Activated CD4-positive, alpha-beta memory T cell treated with anti-CD3 and anti-CD28 coated beads for 36 hours (primary cell): ENCODE data around the gene IMPDH2. TPM values are rescaled to one million over a fixed set of nuclear protein-coding genes. Genes with fewer than 3 reads are reported as not detected.

Experiments used
- CTCF ChIA-PET: fragments of 350-600 bp; sonication (Branson Sonifier 250); formaldehyde crosslinking; loops from one replicate; lab custom pipeline; 2021; ENCODE audit warnings: antibody characterized with exemption, inconsistent platforms; lab: Charles Lee
- POLR2A ChIA-PET: fragments of 350-600 bp; sonication (Branson Sonifier 250); formaldehyde crosslinking; loops from one replicate; lab custom pipeline; 2021; ENCODE audit warnings: antibody characterized with exemption; lab: Charles Lee
- DNase-seq: peaks from one replicate; pipeline ENCODE4 v3.0.0-alpha.2; 2020
- H3K27ac Mint-ChIP-seq: one replicate; pipeline ENCODE4 v1.8.0; 2021; ENCODE audit warnings: mixed read lengths
- H3K27me3 Mint-ChIP-seq: one replicate; pipeline ENCODE4 v1.8.0; 2021; ENCODE audit warnings: mixed read lengths
- H3K36me3 Mint-ChIP-seq: one replicate; pipeline ENCODE4 v1.8.0; 2021; ENCODE audit warnings: mixed read lengths
- H3K4me1 Mint-ChIP-seq: one replicate; pipeline ENCODE4 v1.8.0; 2021; ENCODE audit warnings: low read depth, mixed read lengths
- H3K4me3 Mint-ChIP-seq: one replicate; pipeline ENCODE4 v1.8.0; 2021; ENCODE audit warnings: mild to moderate bottlenecking, mixed read lengths
- H3K9me3 Mint-ChIP-seq: one replicate; pipeline ENCODE4 v1.8.0; 2021; ENCODE audit warnings: mixed read lengths
- intact Hi-C: fragments of 100-400 bp; cut with micrococcal nuclease; formaldehyde crosslinking; loops from one replicate; pipeline ENCODE4 v1.15.1; 2023
- total RNA-seq, 2 experiments: library from RNA; stranded (reverse); gene quantifications; one replicate each; pipeline ENCODE4 v1.2.3, GENCODE V29; 2021

Gene IMPDH2
- total RNA-seq, 2 experiments from 2014 or later: 430 to 454 TPM

DNA sequence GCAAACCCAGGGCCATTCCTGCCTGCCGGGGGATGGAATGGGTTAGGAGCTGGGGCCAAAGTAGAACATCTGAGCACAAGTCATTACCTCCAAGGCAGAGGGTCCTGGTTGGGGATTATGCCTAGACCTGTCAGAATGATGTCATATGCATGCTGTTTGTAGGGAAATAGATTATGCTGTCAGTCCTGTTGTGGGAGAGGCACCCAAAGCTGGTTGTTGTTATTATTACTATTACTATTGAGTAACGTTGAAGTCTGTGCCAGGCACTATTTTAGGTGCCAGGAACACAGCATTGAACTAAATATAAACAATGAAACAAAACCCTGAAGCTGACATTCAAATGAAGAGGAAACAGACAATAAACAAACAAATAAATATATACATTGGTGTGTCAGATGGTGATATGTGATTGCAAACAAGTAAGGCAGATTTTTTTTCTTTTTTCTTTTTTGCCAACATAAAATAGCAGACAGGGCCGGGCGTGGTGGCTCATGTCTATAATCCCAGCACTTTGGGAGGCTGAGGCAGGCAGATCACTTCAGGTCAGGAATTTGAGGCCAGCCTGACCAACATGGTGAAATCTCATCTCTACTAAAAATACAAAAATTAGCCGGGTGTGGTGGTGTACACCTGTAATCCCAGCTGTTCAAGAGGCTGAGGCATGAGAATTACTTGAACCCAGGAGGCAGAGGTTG, 37.2 kb downstream of the IMPDH2 start:
- intact Hi-C loops: no loop called here
- DNase-seq: no peak
- peak overlapping the region; percentile 91 for H3K4me3 Mint-ChIP-seq

DNA sequence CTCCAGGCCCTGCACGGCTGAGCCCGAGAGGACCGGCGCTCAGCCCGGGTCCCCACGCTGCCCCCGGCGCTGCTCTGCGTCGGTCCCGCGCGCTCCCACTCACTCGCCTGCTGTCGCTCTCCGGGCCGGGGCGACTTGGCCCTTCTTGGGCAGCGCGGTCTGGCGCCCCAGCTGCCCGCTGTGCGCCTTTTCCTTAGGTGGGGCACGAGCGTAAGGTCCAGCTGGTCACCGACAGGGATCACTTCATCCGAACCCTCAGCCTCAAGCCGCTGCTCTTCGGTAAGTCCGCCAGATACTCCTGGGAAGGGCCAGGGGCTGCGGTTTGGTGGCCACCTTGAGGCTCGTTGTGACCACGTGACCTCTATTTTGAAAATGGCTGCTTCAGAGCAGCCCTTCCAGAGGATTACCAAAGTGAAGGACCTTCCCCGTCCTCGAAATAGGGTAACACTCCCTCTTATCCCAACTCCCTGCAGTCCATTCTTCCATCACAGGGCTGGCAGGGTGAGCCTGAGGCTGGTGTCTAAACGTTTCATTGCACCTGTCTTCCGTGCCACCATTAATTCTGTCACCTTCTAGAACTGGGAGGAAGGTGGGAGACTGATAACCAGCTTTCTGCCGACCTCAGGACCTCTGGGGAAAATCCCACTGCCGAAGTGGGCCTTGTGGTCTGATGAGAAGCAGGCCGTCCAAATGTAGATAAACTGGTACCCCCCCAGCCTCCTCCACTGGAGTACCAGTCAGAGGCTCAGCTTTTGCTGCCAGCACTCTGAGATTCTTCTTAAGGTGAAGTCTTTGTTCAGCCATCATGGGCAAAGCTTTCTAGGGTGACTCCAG, 38.3 kb downstream of the IMPDH2 start:
- ChIA-PET POLR2A (interaction anchor here (3.2 to 4.3 kb wide), 2 partner anchors 16 to 29 kb away, joined by 26 to 46 read pairs; partner anchors contain the start of genes DALRD3, NDUFAF3 and WDR6), CTCF (interaction anchor here (0.7 to 6.5 kb wide), 12 partner anchors 15 to 458 kb away, joined by 3 to 88 read pairs (median 5); partner anchors contain the start of genes DALRD3, IMPDH2, NDUFAF3 and WDR6)
- Mint-ChIP-seq H3K27ac (peak overlapping the region; percentile 93), H3K4me1 (peaks cover 38% of the 10 kb centered on the region), H3K36me3 (peaks cover 9% of the 10 kb centered on the region), H3K9me3 (no peaks in the 10 kb centered on the region), H3K27me3 (no peaks in the 10 kb centered on the region), H3K4me3 (peak overlapping the region; percentile 91)
- peak; percentile 60 for DNase-seq
- intact Hi-C loops: no loop called here

More for the DNA sequence above, 37.2 kb downstream of the IMPDH2 start:
- Mint-ChIP-seq H3K4me1 (peaks cover 35% of the 10 kb centered on the region), H3K27me3 (no peaks in the 10 kb centered on the region), H3K9me3 (no peaks in the 10 kb centered on the region), H3K36me3 (peaks cover 9% of the 10 kb centered on the region), H3K27ac (peak overlapping the region; percentile 93)
- POLR2A ChIA-PET: interaction anchor here (3.2 to 4.3 kb wide), 2 partner anchors 15 to 28 kb away, joined by 26 to 46 read pairs; partner anchors contain the start of genes DALRD3, NDUFAF3 and WDR6
- CTCF ChIA-PET: interaction anchor here (0.7 to 6.5 kb wide), 9 partner anchors 14 to 457 kb away, joined by 3 to 88 read pairs (median 3); partner anchors contain the start of genes NDUFAF3 and WDR6

DNA sequence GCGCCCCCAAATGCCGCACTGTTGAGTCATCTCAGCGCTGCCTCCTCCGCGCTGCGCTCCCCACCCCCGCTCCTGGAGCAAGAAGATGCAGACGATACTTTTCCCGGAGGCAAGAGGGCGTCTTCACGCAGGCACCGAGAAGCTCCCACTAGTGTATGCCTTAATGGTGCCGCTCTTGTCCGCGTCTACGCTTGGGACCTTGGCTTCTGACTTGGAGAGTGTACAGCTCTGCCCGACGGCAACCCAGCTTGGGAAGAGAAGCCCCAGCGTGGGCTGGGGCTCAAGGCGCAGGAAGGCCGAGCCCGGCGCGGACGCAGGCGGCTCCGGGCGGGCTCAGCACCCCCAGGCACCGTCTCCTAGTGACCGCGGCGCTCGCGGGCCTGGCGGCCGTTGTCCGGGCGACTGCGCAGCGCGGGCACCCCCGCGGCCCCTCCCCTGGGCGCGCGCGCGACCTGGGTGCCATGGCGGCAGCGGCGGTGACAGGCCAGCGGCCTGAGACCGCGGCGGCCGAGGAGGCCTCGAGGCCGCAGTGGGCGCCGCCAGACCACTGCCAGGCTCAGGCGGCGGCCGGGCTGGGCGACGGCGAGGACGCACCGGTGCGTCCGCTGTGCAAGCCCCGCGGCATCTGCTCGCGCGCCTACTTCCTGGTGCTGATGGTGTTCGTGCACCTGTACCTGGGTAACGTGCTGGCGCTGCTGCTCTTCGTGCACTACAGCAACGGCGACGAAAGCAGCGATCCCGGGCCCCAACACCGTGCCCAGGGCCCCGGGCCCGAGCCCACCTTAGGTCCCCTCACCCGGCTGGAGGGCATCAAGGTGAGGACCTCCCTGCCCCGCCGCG, 39.2 kb downstream of the IMPDH2 start, which contains the start of gene P4HTM:
TSS of gene P4HTM (plus strand) at position 446 of the 840 bp plus-strand sequence. CDS start at position 462, 16 bp downstream.
- ChIA-PET POLR2A (interaction anchor here (0.7 to 4.3 kb wide), 8 partner anchors 17 to 212 kb away, joined by 3 to 46 read pairs (median 6); partner anchors contain the start of genes ARIH2, DALRD3, IMPDH2 and NDUFAF3), CTCF (interaction anchor here (0.7 to 6.5 kb wide), 15 partner anchors 11 to 459 kb away, joined by 3 to 88 read pairs (median 13); partner anchors contain the start of genes DALRD3, IMPDH2, NDUFAF3 and QRICH1)
- Mint-ChIP-seq H3K27ac (peak within 1 kb of the TSS; percentile 94), H3K4me3 (peak within 1 kb of the TSS; percentile 95), H3K9me3 (no peaks in the 10 kb centered on the region), H3K4me1 (peaks cover 36% of the 10 kb centered on the region), H3K36me3 (peaks cover 9% of the 10 kb centered on the region), H3K27me3 (no peaks in the 10 kb centered on the region)
- intact Hi-C loops: loop anchor here (1.0 to 2.0 kb wide), 4 partner anchors 17 to 459 kb away; partner anchors contain the start of genes IMPDH2 and WDR6
- peak; percentile 88 for DNase-seq

DNA sequence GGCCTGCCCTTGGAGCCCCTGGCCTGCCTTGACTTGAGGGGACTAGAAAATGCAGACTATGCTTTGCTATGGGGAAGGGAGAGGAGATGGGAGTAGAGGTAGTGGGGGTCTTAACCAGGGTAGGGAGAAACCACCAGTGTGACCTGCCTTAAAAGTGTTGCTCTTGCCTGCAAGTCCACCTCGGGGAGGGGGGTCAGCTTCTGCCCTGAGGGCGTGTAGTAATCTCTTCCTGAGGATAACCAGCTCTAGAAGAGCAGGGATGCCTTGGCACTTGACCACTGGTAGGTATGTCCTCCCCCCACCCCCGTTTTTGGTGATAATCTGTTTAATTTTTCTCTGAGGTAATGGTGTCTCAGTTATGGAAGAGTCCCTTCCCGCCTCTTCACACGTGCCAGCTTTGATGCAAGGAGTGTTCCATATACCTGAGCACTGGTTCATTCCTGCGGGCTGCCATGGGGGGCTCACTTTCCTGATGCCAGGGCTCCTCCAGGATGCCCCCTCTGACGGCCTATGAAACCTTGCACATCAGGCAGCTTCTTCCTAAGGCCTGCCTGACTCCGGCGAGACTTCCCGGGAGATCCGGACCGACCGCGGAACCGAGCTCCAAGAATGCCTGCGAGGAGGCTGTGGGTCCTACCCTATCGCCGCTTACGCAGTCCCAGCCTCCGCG, 39.9 kb downstream of the IMPDH2 start:
- peak overlapping the region; percentile 95 for H3K4me3 Mint-ChIP-seq
- no peak for DNase-seq
- POLR2A ChIA-PET: interaction anchor here (0.7 to 4.3 kb wide), 8 partner anchors 18 to 211 kb away, joined by 3 to 46 read pairs (median 6); partner anchors contain the start of genes ARIH2, DALRD3, IMPDH2 and NDUFAF3

DNA sequence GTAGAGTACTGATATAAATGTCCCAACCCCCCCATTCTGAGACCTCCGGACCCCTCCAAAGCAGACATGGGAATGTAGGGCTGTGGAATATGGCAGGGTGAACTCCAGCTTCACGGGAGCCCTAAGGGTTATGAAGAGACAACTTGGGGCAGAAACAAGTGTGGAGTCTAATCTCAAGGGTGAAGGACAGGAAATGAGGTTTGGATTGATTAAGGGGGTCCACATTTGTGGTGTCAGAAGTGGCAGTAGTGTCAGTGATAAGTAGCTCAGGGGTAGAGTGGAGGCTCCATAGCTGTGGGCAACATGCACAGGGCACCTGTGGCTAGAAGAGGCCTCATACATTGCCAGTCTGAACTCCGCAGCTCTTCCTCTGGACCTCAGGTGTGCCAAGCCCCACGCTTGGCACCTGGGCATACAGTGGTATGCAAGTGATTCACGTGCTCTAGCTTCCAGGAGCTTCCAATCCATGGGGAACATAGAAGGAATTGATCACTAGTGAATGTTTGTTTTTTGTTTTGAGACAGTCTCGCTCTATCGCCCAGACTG, 43.3 kb downstream of the IMPDH2 start:
- DNase-seq: no peak
- Mint-ChIP-seq H3K27ac (peak overlapping the region; percentile 5), H3K4me1 (peaks cover 21% of the 10 kb centered on the region), H3K27me3 (no peaks in the 10 kb centered on the region), H3K36me3 (peaks cover 29% of the 10 kb centered on the region), H3K4me3 (no peak overlapping the region), H3K9me3 (no peaks in the 10 kb centered on the region)
- ChIA-PET POLR2A (no interaction called here), CTCF (interaction anchor here (0.8 to 6.5 kb wide), 5 partner anchors 22 to 550 kb away, joined by 3 to 88 read pairs (median 32); partner anchors contain the start of genes NDUFAF3 and WDR6)
- intact Hi-C loops: no loop called here

More for the DNA sequence above, 39.9 kb downstream of the IMPDH2 start:
- Mint-ChIP-seq H3K27ac (peak overlapping the region; percentile 94), H3K27me3 (no peaks in the 10 kb centered on the region), H3K36me3 (peaks cover 15% of the 10 kb centered on the region), H3K9me3 (no peaks in the 10 kb centered on the region), H3K4me1 (peaks cover 37% of the 10 kb centered on the region)
- intact Hi-C loops: loop anchor here (1.0 to 2.0 kb wide), 4 partner anchors 18 to 460 kb away; partner anchors contain the start of genes IMPDH2 and WDR6
- CTCF ChIA-PET: interaction anchor here (0.7 to 6.5 kb wide), 16 partner anchors 12 to 460 kb away, joined by 3 to 88 read pairs (median 12); partner anchors contain the start of genes DALRD3, IMPDH2, NDUFAF3 and QRICH1

DNA sequence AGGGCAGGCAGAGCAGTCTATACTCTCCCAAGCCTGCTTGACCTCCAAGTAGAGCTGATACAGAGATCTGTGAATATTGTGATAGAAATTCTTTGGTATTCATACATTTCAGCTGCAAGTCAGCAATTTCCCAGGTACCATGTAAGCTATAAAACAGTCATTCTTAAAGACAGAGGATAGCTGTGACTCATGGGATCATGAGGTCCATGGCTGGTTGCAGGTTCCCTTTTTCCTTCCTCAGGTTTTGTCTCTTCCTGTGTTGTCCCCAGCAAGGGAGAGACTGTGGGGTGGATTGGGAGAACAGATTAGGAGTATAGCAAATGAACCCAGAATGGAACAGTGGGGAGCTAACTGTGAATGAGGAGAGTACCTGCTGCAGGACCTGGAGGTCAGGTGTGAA, 44.5 kb downstream of the IMPDH2 start:
- no peak for DNase-seq
- H3K27ac Mint-ChIP-seq: peak overlapping the region; percentile 14
- intact Hi-C loops: no loop called here
- H3K27me3 Mint-ChIP-seq: no peaks in the 10 kb centered on the region
- ChIA-PET CTCF (interaction anchor here (1.2 to 1.4 kb wide), 2 partner anchors 37 to 45 kb away, joined by 3 to 4 read pairs; partner anchors contain the start of genes IMPDH2 and NDUFAF3), POLR2A (no interaction called here)
- no peak overlapping the region for H3K4me3 Mint-ChIP-seq
- peaks cover 30% of the 10 kb centered on the region for H3K36me3 Mint-ChIP-seq
- peaks cover 21% of the 10 kb centered on the region for H3K4me1 Mint-ChIP-seq
- no peaks in the 10 kb centered on the region for H3K9me3 Mint-ChIP-seq

DNA sequence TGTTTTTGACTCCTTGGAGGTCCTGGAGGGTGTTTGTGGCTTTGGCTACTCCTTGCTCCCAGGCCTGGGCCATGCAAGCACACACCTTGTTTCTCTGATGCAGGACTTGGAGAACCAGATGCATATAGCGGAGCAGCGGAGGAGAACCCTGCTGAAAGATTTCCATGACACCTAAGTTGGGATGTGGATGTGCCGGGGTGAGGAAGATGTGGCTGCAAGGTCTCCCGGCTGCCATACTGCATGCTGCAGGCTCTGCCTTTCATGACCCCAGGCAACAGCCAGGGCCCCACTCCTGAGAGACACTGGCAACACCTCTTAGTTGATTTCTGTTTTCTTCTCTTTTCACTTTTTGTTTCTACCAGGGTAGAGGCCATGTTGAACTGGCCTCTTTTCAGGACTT, 46.1 kb downstream of the IMPDH2 start:
- intact Hi-C loops: no loop called here
- H3K4me3 Mint-ChIP-seq: no peak overlapping the region
- ChIA-PET CTCF (no interaction called here), POLR2A (no interaction called here)
- H3K9me3 Mint-ChIP-seq: no peaks in the 10 kb centered on the region
- H3K4me1 Mint-ChIP-seq: peaks cover 8% of the 10 kb centered on the region
- peak overlapping the region; percentile 10 for H3K27ac Mint-ChIP-seq
- DNase-seq: no peak
- H3K27me3 Mint-ChIP-seq: no peaks in the 10 kb centered on the region
- H3K36me3 Mint-ChIP-seq: peaks cover 37% of the 10 kb centered on the region

DNA sequence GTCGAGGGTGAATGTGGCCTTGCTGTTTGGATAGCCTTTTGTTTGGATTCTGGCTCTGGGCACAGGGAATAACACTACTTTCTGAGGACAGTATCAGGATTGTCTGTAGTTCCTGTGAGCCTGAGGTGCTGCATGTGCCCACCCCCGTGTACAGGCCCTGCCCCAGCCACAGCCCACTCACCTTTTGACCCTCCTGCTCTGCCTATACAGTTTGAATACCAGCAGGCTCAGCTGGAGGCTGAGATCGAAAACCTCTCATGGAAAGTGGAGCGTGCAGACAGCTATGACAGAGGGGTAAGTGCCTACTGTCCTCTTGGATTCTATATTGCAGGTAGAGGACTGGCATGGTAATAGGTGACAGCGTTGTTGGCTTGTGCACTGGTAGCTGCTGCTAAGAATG, 46.5 kb downstream of the IMPDH2 start:
- intact Hi-C loops: no loop called here
- Mint-ChIP-seq H3K9me3 (no peaks in the 10 kb centered on the region), H3K27ac (no peak overlapping the region), H3K36me3 (peaks cover 41% of the 10 kb centered on the region), H3K4me1 (peaks cover 5% of the 10 kb centered on the region), H3K4me3 (no peak overlapping the region), H3K27me3 (no peaks in the 10 kb centered on the region)
- no peak for DNase-seq
- ChIA-PET POLR2A (no interaction called here), CTCF (no interaction called here)

DNA sequence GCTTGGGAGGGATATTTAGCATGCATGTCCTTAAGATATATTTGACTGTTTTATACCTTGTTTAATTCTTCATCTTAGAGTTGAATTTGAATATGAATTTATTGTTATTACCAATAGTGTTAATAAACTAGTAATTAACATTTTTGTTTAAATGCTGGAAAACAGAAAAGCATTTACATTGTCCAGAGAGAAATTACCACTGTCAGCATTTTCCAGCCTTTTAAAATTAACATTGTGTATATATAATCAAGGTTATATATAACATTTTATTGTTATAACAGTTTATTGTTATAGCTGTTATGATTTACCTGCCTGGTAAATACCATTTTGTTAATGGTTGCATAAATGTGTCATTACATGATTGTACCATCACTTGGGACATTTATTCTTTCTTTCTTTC, 47.2 kb downstream of the IMPDH2 start:
- Mint-ChIP-seq H3K27me3 (no peaks in the 10 kb centered on the region), H3K36me3 (peaks cover 43% of the 10 kb centered on the region), H3K4me3 (no peak overlapping the region), H3K9me3 (no peaks in the 10 kb centered on the region), H3K4me1 (peaks cover 5% of the 10 kb centered on the region), H3K27ac (no peak overlapping the region)
- ChIA-PET CTCF (no interaction called here), POLR2A (no interaction called here)
- intact Hi-C loops: no loop called here
- no peak for DNase-seq

DNA sequence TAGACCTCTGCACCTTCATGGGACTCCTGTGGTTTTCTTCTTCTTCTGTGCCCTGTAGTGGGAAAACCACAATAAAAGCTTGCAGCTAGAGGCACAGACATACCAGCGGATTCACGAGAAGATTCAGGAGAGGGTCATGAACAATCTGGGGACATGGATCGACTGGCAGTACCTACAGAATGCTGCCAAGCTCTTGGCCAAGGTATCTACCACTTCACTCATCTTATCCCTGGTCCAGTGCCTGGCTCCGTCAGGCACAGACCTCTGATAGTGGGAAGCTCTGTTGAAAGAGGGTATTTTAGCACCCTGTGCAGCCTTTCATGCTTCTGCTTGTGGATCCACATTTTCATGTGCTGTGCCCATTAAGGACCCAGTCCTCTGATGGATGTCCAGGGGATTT, 48.9 kb downstream of the IMPDH2 start:
- no peaks in the 10 kb centered on the region for H3K27me3 Mint-ChIP-seq
- CTCF ChIA-PET: no interaction called here
- H3K36me3 Mint-ChIP-seq: peaks cover 44% of the 10 kb centered on the region
- no peaks in the 10 kb centered on the region for H3K9me3 Mint-ChIP-seq
- no peak for DNase-seq
- POLR2A ChIA-PET: no interaction called here
- intact Hi-C loops: no loop called here
- H3K4me1 Mint-ChIP-seq: peaks cover 3% of the 10 kb centered on the region
- H3K4me3 Mint-ChIP-seq: no peak overlapping the region
- H3K27ac Mint-ChIP-seq: no peak overlapping the region
